ENCODE measurements around the gene FBXO31. TPM values are rescaled to one million over a fixed set of nuclear protein-coding genes. Genes with fewer than 3 reads are reported as not detected.

FBXO31 gene
- total and polyA plus RNA-seq, 2 of the 13 experiments (the other 11 are each of a cell fraction or from before 2014, with no cell fraction given) = 92.4 to 101 TPM

DNA sequence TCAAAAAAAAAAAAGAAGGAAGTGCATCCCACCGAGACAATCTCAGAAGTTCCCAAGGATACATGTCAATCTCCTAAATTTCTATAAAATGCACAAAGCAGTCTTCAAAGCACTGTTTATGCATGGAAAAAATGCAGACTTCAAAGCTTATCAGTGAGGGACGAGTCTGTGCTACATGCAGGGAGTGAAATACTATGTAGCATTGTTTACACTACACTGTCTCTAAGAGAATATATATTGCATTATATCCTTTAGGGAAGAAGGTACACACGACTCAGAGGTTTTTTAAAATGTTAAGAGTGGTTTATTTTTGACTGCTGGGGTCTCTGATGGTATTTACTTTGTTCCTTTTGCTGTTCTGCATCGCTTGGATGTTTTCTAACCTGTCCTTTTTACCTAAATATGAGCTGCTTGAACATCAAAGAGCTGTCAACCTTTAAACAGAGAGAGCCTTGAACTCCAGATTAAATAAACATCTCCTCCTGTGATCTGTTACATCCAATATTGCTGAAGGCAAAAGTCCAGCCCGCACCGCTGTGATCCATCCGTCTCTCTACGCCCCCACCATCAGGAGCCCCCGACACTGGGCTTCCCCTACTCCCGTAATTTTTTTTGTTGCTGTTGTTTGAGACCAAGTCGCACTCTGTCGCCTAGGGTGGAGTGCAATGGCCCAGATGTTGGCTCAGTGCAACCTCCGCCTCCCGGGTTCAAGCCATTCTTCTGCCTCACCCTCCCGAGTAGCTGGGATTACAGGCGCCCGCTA, 1.4 kb downstream of the FBXO31 start (continued):
- TF ChIP-seq ZNF724P (CRISPR knock-in tag; IDR thresholded peaks at IDR 0.05; ENCODE audit: borderline replicate concordance) (no peak), ZGPAT (CRISPR knock-in tag; IDR thresholded peaks at IDR 0.05) (peak; percentile 99), ZNF674 (CRISPR knock-in tag; IDR thresholded peaks at IDR 0.05; ENCODE audit: low read depth) (no peak), ONECUT2 (CRISPR knock-in tag; IDR thresholded peaks at IDR 0.05) (peak; percentile 71), SMYD3 (CRISPR knock-in tag; IDR thresholded peaks at IDR 0.05) (peak; percentile 95), RAD21 (CRISPR knock-in tag; IDR thresholded peaks at IDR 0.05) (no peak), ZNF652 (CRISPR knock-in tag; IDR thresholded peaks at IDR 0.05; ENCODE audit: borderline replicate concordance, low read depth) (no peak; the same call in 1 of the 2 replicates), ZNF367 (CRISPR knock-in tag; IDR thresholded peaks at IDR 0.05; ENCODE audit: borderline replicate concordance) (peak; percentile 73; the same call in 1 of the 2 replicates), NCOR1 (IDR thresholded peaks at IDR 0.05; ENCODE audit: borderline replicate concordance, low read length) (peak; percentile 100), ZBTB10 (CRISPR knock-in tag; IDR thresholded peaks at IDR 0.05; ENCODE audit: borderline replicate concordance) (peak; percentile 84; the same call in 1 of the 2 replicates), ZNF296 (CRISPR knock-in tag; conservative IDR thresholded peaks at IDR 0.05) (no peak), JDP2 (CRISPR knock-in tag; IDR thresholded peaks at IDR 0.05; ENCODE audit: borderline replicate concordance) (no peak; the same call in 1 of the 2 replicates), RNF2 (conservative IDR thresholded peaks at IDR 0.05; ENCODE audit: low read depth) (no peak), BATF2 (CRISPR knock-in tag; IDR thresholded peaks at IDR 0.05) (no peak), HMG20A (CRISPR knock-in tag; IDR thresholded peaks at IDR 0.05; ENCODE audit: borderline replicate concordance) (peak; percentile 99), ZNF607 (CRISPR knock-in tag; IDR thresholded peaks at IDR 0.05; ENCODE audit: borderline replicate concordance) (0 out of 2 replicates have a peak, but pooled peaks have one; percentile 19), ZNF382 (CRISPR knock-in tag; IDR thresholded peaks at IDR 0.05; ENCODE audit: borderline replicate concordance) (no peak)
- TF ChIP-seq, protein P1, sequence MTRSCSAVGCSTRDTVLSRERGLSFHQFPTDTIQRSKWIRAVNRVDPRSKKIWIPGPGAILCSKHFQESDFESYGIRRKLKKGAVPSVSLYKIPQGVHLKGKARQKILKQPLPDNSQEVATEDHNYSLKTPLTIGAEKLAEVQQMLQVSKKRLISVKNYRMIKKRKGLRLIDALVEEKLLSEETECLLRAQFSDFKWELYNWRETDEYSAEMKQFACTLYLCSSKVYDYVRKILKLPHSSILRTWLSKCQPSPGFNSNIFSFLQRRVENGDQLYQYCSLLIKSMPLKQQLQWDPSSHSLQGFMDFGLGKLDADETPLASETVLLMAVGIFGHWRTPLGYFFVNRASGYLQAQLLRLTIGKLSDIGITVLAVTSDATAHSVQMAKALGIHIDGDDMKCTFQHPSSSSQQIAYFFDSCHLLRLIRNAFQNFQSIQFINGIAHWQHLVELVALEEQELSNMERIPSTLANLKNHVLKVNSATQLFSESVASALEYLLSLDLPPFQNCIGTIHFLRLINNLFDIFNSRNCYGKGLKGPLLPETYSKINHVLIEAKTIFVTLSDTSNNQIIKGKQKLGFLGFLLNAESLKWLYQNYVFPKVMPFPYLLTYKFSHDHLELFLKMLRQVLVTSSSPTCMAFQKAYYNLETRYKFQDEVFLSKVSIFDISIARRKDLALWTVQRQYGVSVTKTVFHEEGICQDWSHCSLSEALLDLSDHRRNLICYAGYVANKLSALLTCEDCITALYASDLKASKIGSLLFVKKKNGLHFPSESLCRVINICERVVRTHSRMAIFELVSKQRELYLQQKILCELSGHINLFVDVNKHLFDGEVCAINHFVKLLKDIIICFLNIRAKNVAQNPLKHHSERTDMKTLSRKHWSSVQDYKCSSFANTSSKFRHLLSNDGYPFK (CRISPR knock-in tag; IDR thresholded peaks at IDR 0.05; ENCODE audit: borderline replicate concordance) = no peak
- TF ChIP-seq, protein P2, sequence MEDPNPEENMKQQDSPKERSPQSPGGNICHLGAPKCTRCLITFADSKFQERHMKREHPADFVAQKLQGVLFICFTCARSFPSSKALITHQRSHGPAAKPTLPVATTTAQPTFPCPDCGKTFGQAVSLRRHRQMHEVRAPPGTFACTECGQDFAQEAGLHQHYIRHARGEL (CRISPR knock-in tag; IDR thresholded peaks at IDR 0.05) = no peak

Measured in HepG2 (cell line).